ENCODE data around the gene NFIA. TPM values are rescaled to one million over a fixed set of nuclear protein-coding genes. Genes with fewer than 3 reads are reported as not detected.

The NFIA gene
- polyA plus RNA-seq, 1 donor (not counting 4 experiments of a cell fraction or from before 2014, with no cell fraction given): 14.7 TPM

- Histone ChIP-seq H3K4me3 (ENCODE audit: control insufficient read depth in 2 of 3, extremely low read depth in 1 of 3, insufficient read depth in 2 of 3, low read depth in 1 of 3, low read length in 3 of 3) (no peak overlapping the region), H3K4me1 (ENCODE audit: control insufficient read depth, extremely low read depth, insufficient read depth, low read length) (peaks cover 7% of the 10 kb centered on the region), H3K36me3 (ENCODE audit: control insufficient read depth in 2 of 2, extremely low read depth in 1 of 2, insufficient read depth in 2 of 2, low read length in 2 of 2) (no peaks in the 10 kb centered on the region), H4K20me1 (ENCODE audit: control insufficient read depth, extremely low read depth, insufficient read depth, low read length) (no peaks in the 10 kb centered on the region), H3K4me2 (ENCODE audit: control insufficient read depth, extremely low read depth, insufficient read depth, low read depth, low read length) (no peak overlapping the region), H3K9me1 (ENCODE audit: control insufficient read depth, extremely low read depth, insufficient read depth, low read length) (no peaks in the 10 kb centered on the region), H3K9me3 (ENCODE audit: control insufficient read depth, low read depth, low read length) (no peaks in the 10 kb centered on the region), H3K79me2 (ENCODE audit: control insufficient read depth, insufficient read depth, low read length) (no peaks in the 10 kb centered on the region), H3K27me3 (ENCODE audit: control insufficient read depth, extremely low read depth, insufficient read depth, low read length) (no peaks in the 10 kb centered on the region), H3K27ac (ENCODE audit: control insufficient read depth, insufficient read depth, low read length) (no peak overlapping the region), H3K9ac (ENCODE audit: control insufficient read depth, extremely low read depth, insufficient read depth, low read length) (no peak overlapping the region), H2AFZ (ENCODE audit: control insufficient read depth, low read length) (no peak overlapping the region)
- dilution Hi-C loops (cut with MboI; ENCODE audit: extremely low pct_ligation_motif_present, low sequenced_read_pairs): no loop called here
- TF ChIP-seq CTCF (optimal IDR thresholded peaks at IDR 0.05 in 1 of 3, IDR thresholded peaks at IDR 0.05 in 1 of 3, conservative IDR thresholded peaks at IDR 0.05 in 1 of 3; ENCODE audit: extremely low read depth in 1 of 3, insufficient read depth in 2 of 3, low read length in 3 of 3): no peak
- no peak for TF ChIP-seq EZH2 (IDR thresholded peaks at IDR 0.05; ENCODE audit: low read length)
- FAIRE-seq: no peak
- DNase-seq (ENCODE audit: low read depth, low spot score): no peak
Observed at GRCh38 chr1:61280452-61280851, 198.1 kb downstream of the NFIA start.

GRCh38 chr1:61282387-61282786 is 200.0 kb downstream of the NFIA start:
- Histone ChIP-seq H3K4me3 (ENCODE audit: control insufficient read depth in 2 of 3, extremely low read depth in 1 of 3, insufficient read depth in 2 of 3, low read depth in 1 of 3, low read length in 3 of 3) (no peak overlapping the region), H4K20me1 (ENCODE audit: control insufficient read depth, extremely low read depth, insufficient read depth, low read length) (no peaks in the 10 kb centered on the region), H3K27ac (ENCODE audit: control insufficient read depth, insufficient read depth, low read length) (no peak overlapping the region), H3K9ac (ENCODE audit: control insufficient read depth, extremely low read depth, insufficient read depth, low read length) (no peak overlapping the region), H3K27me3 (ENCODE audit: control insufficient read depth, extremely low read depth, insufficient read depth, low read length) (no peaks in the 10 kb centered on the region), H3K4me2 (ENCODE audit: control insufficient read depth, extremely low read depth, insufficient read depth, low read depth, low read length) (no peak overlapping the region), H2AFZ (ENCODE audit: control insufficient read depth, low read length) (no peak overlapping the region), H3K9me1 (ENCODE audit: control insufficient read depth, extremely low read depth, insufficient read depth, low read length) (no peaks in the 10 kb centered on the region), H3K36me3 (ENCODE audit: control insufficient read depth in 2 of 2, extremely low read depth in 1 of 2, insufficient read depth in 2 of 2, low read length in 2 of 2) (no peaks in the 10 kb centered on the region), H3K9me3 (ENCODE audit: control insufficient read depth, low read depth, low read length) (no peaks in the 10 kb centered on the region), H3K79me2 (ENCODE audit: control insufficient read depth, insufficient read depth, low read length) (no peaks in the 10 kb centered on the region), H3K4me1 (ENCODE audit: control insufficient read depth, extremely low read depth, insufficient read depth, low read length) (peaks cover 25% of the 10 kb centered on the region)
- DNase-seq (ENCODE audit: low read depth, low spot score): no peak
- dilution Hi-C loops (cut with MboI; ENCODE audit: extremely low pct_ligation_motif_present, low sequenced_read_pairs): no loop called here
- no peak for FAIRE-seq
- TF ChIP-seq CTCF (optimal IDR thresholded peaks at IDR 0.05 in 1 of 3, IDR thresholded peaks at IDR 0.05 in 1 of 3, conservative IDR thresholded peaks at IDR 0.05 in 1 of 3; ENCODE audit: extremely low read depth in 1 of 3, insufficient read depth in 2 of 3, low read length in 3 of 3): no peak
- no peak for TF ChIP-seq EZH2 (IDR thresholded peaks at IDR 0.05; ENCODE audit: low read length)
